Measurements from ENCODE around the gene IL17RD. TPM values are rescaled to one million over a fixed set of nuclear protein-coding genes. Genes with fewer than 3 reads are reported as not detected.

Gene IL17RD
- total and polyA plus RNA-seq, 2 of the 4 experiments (the other 2 are of a cell fraction): 0.72 to 0.92 TPM

GRCh38 chr3:57087361-57088092 is 77.6 kb downstream of the IL17RD start (continued):
- TF ChIP-seq NFE2L2 (IDR thresholded peaks at IDR 0.05; ENCODE audit: low read depth, low read length): no peak

- no peaks in the 10 kb centered on the region for H3K36me3 ChIP-seq (ENCODE audit: control insufficient read depth, insufficient read depth, low read length)
- no peak overlapping the region for H2BK20ac ChIP-seq (ENCODE audit: low read depth, low read length)
- CTCF ChIA-PET: no interaction called here
- H3K9me1 ChIP-seq (ENCODE audit: insufficient read depth, low read length): no peaks in the 10 kb centered on the region; the same call in 1 of the 2 replicates
- in situ Hi-C loops (cut with MboI; ENCODE audit: low sequenced_read_pairs): no loop called here
- no peaks in the 10 kb centered on the region for H4K20me1 ChIP-seq (ENCODE audit: insufficient read depth, low read length)
- H3K9me3 ChIP-seq (ENCODE audit: control insufficient read depth, insufficient read depth, low read length): no peaks in the 10 kb centered on the region
- H3K56ac ChIP-seq (ENCODE audit: extremely low read depth, insufficient read depth, low read length): no peak overlapping the region
- dilution Hi-C loops (cut with HindIII; ENCODE audit: low sequenced_read_pairs, unreplicated experiment): no loop called here
- no peak overlapping the region for H2BK120ac ChIP-seq (ENCODE audit: low read depth, low read length)
- no peak for ATAC-seq (ENCODE audit: low read depth)
- no peak for DNase-seq
- H3K9ac ChIP-seq (ENCODE audit: low read depth, low read length): no peak overlapping the region
- H3K18ac ChIP-seq (ENCODE audit: low read depth, low read length): no peak overlapping the region
- POLR2A ChIA-PET (ENCODE audit: unreplicated experiment): no interaction called here
- H2BK5ac ChIP-seq (ENCODE audit: low read depth, low read length, poor library complexity, severe bottlenecking): no peak overlapping the region
- no peak overlapping the region for H2BK15ac ChIP-seq (ENCODE audit: low read depth, low read length)
- no peak overlapping the region for H3K14ac ChIP-seq (replicated peaks; ENCODE audit: low read depth, low read length)
- H3K27me3 ChIP-seq (ENCODE audit: control insufficient read depth, insufficient read depth, low read length): peaks cover 5% of the 10 kb centered on the region
- H3K4me2 ChIP-seq (ENCODE audit: low read depth, low read length): no peak overlapping the region
- H3K4me1 ChIP-seq (ENCODE audit: control insufficient read depth, insufficient read depth, low read length): no peaks in the 10 kb centered on the region
- H2AK5ac ChIP-seq (ENCODE audit: low read depth, low read length): no peak overlapping the region
- no TSS peak for BruUV-seq (replicated peaks)
- no peak overlapping the region for H2AFZ ChIP-seq (replicated peaks; ENCODE audit: low read length, poor library complexity)
- no peak overlapping the region for H3K4ac ChIP-seq (ENCODE audit: low read depth, low read length)
- no peak overlapping the region for H4K8ac ChIP-seq (ENCODE audit: low read depth in 2 of 2, low read length in 2 of 2)
- no peak overlapping the region for H3K4me3 ChIP-seq (ENCODE audit: insufficient read depth, low read depth, low read length)
- H4K5ac ChIP-seq (ENCODE audit: low read depth, low read length): no peak overlapping the region
- H4K91ac ChIP-seq (ENCODE audit: insufficient read depth, low read depth, low read length): no peak overlapping the region
- intact Hi-C loops (cut with micrococcal nuclease): no loop called here
- H3K27ac ChIP-seq (ENCODE audit: insufficient read depth, low read length): no peak overlapping the region
- no peak overlapping the region for H3K23ac ChIP-seq (ENCODE audit: low read depth, low read length)
- no peaks in the 10 kb centered on the region for H3K79me1 ChIP-seq (ENCODE audit: low read depth in 1 of 2, low read length in 2 of 2)
- H2AK9ac ChIP-seq (replicated peaks; ENCODE audit: low read depth, low read length, poor library complexity): no peak overlapping the region
- TF ChIP-seq CTCF (conservative IDR thresholded peaks at IDR 0.05; ENCODE audit: low read depth, low read length) (no peak), CEBPB (IDR thresholded peaks at IDR 0.05; ENCODE audit: low read depth, low read length) (no peak), CHD1 (IDR thresholded peaks at IDR 0.05; ENCODE audit: low read depth, low read length) (no peak), MAZ (IDR thresholded peaks at IDR 0.05; ENCODE audit: borderline replicate concordance, low read depth, low read length) (no peak), POLR2A (IDR thresholded peaks at IDR 0.05; ENCODE audit: low read depth, low read length) (no peak), RAD21 (IDR thresholded peaks at IDR 0.05; ENCODE audit: low read length) (no peak), MAFK (IDR thresholded peaks at IDR 0.05; ENCODE audit: low read depth, low read length) (no peak), USF2 (IDR thresholded peaks at IDR 0.05; ENCODE audit: low read depth, low read length) (no peak), MXI1 (IDR thresholded peaks at IDR 0.05; ENCODE audit: borderline replicate concordance, low read depth, low read length) (no peak), SMC3 (IDR thresholded peaks at IDR 0.05; ENCODE audit: low read depth, low read length) (no peak), FOS (IDR thresholded peaks at IDR 0.05; ENCODE audit: low read depth, low read length) (no peak), ELK1 (IDR thresholded peaks at IDR 0.05; ENCODE audit: borderline replicate concordance, low read depth, low read length) (no peak), NFE2L2 (IDR thresholded peaks at IDR 0.05; ENCODE audit: low read depth, low read length) (no peak), RFX5 (IDR thresholded peaks at IDR 0.05; ENCODE audit: low read depth, low read length) (no peak)
Measured at GRCh38 chr3:57086201-57086600, 79.0 kb downstream of the IL17RD start.
